ENCODE results near the gene SVOP.

DNA sequence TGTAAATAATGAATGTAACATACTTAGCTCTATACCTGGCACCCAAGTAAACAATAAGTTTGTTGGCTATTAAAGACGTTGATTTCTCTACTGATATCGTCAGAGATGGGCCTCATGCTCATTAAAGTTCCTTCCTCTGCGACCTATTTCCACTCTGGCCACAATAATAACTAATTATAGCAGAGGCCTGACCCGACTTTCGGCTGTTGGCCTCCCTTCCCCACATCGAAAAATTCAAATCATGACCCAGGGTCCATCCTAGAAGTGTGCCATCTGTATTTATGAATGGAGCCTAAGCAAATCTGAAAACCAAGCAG lies 31.2 kb upstream of the SVOP start:
- TF ChIP-seq, protein P1, sequence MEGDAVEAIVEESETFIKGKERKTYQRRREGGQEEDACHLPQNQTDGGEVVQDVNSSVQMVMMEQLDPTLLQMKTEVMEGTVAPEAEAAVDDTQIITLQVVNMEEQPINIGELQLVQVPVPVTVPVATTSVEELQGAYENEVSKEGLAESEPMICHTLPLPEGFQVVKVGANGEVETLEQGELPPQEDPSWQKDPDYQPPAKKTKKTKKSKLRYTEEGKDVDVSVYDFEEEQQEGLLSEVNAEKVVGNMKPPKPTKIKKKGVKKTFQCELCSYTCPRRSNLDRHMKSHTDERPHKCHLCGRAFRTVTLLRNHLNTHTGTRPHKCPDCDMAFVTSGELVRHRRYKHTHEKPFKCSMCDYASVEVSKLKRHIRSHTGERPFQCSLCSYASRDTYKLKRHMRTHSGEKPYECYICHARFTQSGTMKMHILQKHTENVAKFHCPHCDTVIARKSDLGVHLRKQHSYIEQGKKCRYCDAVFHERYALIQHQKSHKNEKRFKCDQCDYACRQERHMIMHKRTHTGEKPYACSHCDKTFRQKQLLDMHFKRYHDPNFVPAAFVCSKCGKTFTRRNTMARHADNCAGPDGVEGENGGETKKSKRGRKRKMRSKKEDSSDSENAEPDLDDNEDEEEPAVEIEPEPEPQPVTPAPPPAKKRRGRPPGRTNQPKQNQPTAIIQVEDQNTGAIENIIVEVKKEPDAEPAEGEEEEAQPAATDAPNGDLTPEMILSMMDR (IDR thresholded peaks at IDR 0.05) = no peak
- TF ChIP-seq POLR2AphosphoS5 (IDR thresholded peaks at IDR 0.05) = no peak
